ENCODE results near the gene WDR37.

DNA sequence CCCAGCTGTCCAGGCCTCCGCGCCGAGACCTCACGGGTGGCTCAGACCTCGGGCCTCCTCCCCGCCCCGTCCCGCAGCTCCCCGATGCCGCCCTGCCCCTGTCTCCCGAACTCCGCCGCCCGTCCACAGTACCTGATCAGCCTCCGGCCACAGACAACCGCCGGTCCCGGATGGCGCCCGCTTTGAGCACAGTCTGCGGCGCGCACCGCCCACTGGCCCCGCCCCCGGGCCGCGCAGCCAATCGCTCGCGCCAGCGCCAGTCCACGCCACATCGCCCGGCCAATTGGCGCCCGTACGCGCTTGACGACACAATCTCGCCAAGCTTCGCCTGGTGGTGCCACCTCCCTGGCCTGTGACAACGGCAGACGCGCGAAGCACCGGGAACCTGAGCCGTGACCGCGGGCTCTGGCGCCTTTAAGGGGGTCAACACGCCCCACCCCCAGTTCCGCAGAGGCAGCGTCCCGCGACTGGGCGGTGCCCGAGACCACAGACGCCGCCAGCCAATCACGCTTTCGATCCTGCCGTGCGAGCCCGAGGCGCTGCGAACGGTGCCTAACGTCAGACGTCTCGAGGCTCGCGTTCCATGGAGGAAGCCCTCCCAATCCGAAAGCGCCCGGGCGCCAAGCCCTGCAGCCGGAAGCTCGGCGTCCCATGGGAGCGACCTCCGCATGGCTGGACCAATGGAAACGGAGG is 7.3 kb upstream of the WDR37 start, which contains the start of gene IDI1:
- TF ChIP-seq CTCF (IDR thresholded peaks at IDR 0.05 in 8 of 11, conservative IDR thresholded peaks at IDR 0.05 in 3 of 11) (peak in 4 of 11 experiments; percentile 28 to 42 (median 36)), POLR2AphosphoS5 (IDR thresholded peaks at IDR 0.05) (peak; percentile 98 to 99 (median 99)), POLR2A (IDR thresholded peaks at IDR 0.05) (peak; percentile 83 to 97 (median 83))
